AG08396 (cell line): ENCODE measurements around the gene THSD4.
"Not testable (repeated sequence)": the region's sequence is repeated elsewhere in the genome, so short reads cannot be mapped to it uniquely, and the experiment has no call there.

ENCODE experiments used
- DNase-seq: peaks from one replicate; pipeline ENCODE4 v3.0.0; 2012; ENCODE audit warnings: low spot score, mixed read lengths

THSD4 gene

GRCh38 chr15:71723344-71723743 lies 608.1 kb downstream of the THSD4 start:
- DNase-seq = no peak

GRCh38 chr15:71725207-71725955 lies 610.1 kb downstream of the THSD4 start:
- not testable (repeated sequence) for DNase-seq

- DNase-seq = no peak
Observed at GRCh38 chr15:71728881-71729280, 613.6 kb downstream of the THSD4 start.

DNA sequence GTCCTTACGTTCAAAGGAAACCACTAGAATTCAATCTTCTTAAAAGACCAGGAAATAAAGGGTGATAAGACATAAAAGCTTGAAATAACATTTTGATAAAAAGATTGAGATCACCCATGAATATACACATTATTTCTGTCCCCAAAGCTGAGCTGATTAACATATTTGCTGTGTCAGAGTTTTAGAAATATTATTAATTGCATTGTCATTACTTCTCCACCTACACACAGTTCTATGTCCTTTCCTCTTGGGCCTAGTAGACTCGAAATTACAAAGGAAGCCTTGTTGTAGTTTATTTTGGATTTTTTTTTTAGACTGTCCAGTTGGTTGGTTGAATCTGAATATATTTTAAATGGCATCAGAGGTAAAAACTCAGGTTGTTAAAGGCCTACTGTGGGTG lies 614.0 kb downstream of the THSD4 start:
- DNase-seq = no peak

- DNase-seq = peak; percentile 71
Observed at GRCh38 chr15:71730277-71731144, 615.2 kb downstream of the THSD4 start.

GRCh38 chr15:71732636-71733035 lies 617.4 kb downstream of the THSD4 start:
- no peak for DNase-seq

GRCh38 chr15:71733122-71733521 lies 617.9 kb downstream of the THSD4 start:
- no peak for DNase-seq

GRCh38 chr15:71734709-71735384 lies 619.6 kb downstream of the THSD4 start:
- no peak for DNase-seq

- DNase-seq = no peak
Observed at GRCh38 chr15:71735385-71735757, 620.1 kb downstream of the THSD4 start.

GRCh38 chr15:71736286-71736947 lies 621.1 kb downstream of the THSD4 start:
- DNase-seq = no peak

GRCh38 chr15:71737761-71738160 lies 622.5 kb downstream of the THSD4 start:
- no peak for DNase-seq

GRCh38 chr15:71739355-71739754 lies 624.1 kb downstream of the THSD4 start:
- no peak for DNase-seq

GRCh38 chr15:71742964-71743363 lies 627.7 kb downstream of the THSD4 start:
- no peak for DNase-seq

DNA sequence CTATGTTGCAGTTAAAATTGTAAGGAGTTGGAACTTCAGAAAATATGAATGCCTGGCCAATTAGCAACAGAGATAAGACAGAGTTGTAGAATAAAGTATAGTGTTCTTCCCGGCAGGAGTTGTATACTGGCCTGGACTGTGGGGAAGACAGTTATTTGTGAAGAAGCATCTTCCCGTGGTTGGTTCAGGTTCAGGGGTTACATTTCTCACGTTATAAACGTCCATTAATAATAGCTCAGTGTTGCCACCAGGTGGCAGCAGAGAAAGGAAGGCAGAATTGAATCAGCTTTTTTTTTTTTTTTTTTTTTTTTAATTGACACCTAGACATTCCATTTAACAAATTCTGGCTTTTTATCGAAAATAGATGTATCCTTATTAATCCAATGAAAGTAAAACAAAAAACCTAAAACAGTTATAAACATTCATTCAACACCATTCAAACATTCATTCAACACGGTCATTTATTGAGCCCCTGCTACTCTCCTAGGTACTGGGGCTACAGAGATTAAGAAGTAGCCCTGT lies 628.7 kb downstream of the THSD4 start:
- DNase-seq = peak; percentile 56

DNA sequence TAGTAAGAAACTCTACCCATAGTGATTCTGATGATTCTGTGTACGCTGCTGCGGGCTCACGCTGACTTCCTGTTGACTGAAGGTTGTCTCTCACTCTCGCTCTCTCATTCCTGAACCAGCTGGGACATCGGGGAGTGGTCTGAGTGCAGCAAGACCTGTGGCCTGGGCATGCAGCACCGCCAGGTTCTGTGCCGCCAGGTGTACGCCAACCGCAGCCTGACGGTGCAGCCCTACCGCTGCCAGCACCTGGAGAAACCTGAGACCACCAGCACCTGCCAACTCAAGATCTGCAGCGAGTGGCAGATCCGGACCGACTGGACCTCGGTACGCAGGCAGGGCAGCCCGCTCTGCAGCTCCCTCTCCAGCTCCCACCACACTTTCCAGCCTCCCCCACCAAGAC lies 631.4 kb downstream of the THSD4 start:
- DNase-seq = no peak

GRCh38 chr15:71747128-71748083 lies 632.1 kb downstream of the THSD4 start:
- peak; percentile 55 for DNase-seq

DNA sequence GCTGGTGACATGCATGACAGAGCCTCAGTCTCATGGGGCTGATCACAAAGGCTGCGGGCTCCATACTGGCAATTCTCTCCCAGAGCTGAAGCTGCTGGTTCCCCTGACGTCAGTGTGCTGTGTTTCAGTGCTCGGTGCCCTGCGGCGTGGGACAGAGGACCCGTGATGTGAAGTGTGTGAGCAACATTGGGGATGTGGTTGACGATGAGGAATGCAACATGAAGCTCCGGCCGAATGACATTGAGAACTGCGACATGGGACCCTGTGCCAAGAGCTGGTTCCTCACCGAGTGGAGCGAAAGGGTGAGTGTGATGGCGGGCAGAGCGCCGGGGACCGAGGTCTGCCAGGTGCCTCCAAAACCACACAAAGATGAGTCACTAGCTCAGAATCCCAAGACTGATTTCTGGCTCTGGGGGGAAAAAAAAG lies 633.0 kb downstream of the THSD4 start:
- no peak for DNase-seq

GRCh38 chr15:71749500-71749899 lies 634.2 kb downstream of the THSD4 start:
- no peak for DNase-seq

- no peak for DNase-seq
Observed at GRCh38 chr15:71752128-71752527, 636.9 kb downstream of the THSD4 start.

- DNase-seq = peak; percentile 90
Observed at GRCh38 chr15:71752604-71753289, 637.5 kb downstream of the THSD4 start.
